Endothelial cell (in vitro differentiated cells): ENCODE measurements around the gene C1QTNF6. TPM values are rescaled to one million over a fixed set of nuclear protein-coding genes. Genes with fewer than 3 reads are reported as not detected.

Experiments
- total RNA-seq: library from RNA; stranded (reverse); fragmentation: NEBNext Ultra II Directional; extraction: Animal tissue kit (Norgen Biotek cat#: 25700); gene quantifications from one replicate; pipeline ENCODE4 v1.2.1, GENCODE V29; 2021; ENCODE audit not compliant: unreplicated experiment

C1QTNF6 gene
- total RNA-seq, 1 donor from 2014 or later, result 32.7 TPM

Other genes with a start within 250 kb of the C1QTNF6 start
- gene TST, start 168.8 kb downstream of the C1QTNF6 start, total RNA-seq, result 39.0 TPM
- gene MPST, start 168.5 kb downstream of the C1QTNF6 start, total RNA-seq, result 78.7 TPM
- gene KCTD17, start 136.5 kb downstream of the C1QTNF6 start, total RNA-seq, result 46.9 TPM
- gene TMPRSS6, start 78.5 kb downstream of the C1QTNF6 start, total RNA-seq, result not detected
- 0.51 TPM for gene IL2RB, start 38.3 kb downstream of the C1QTNF6 start, total RNA-seq
- gene SSTR3, start 24.2 kb upstream of the C1QTNF6 start, total RNA-seq, result 0.13 TPM
- 16.6 TPM for gene RAC2, start 56.0 kb upstream of the C1QTNF6 start, total RNA-seq
- 0.33 TPM for gene CYTH4, start 94.3 kb upstream of the C1QTNF6 start, total RNA-seq
- gene ELFN2, start 239.2 kb upstream of the C1QTNF6 start, total RNA-seq, result 1.2 TPM